PC-9 (cell line): ENCODE results near the gene REEP6.

Experiments used
- CTCF ChIP-seq: fragments of 200-600 bp; sonication (generic); conservative IDR thresholded peaks from 2 replicates; pipeline ENCODE4 v1.6.1; 2017; ENCODE audit warnings: mixed run types, antibody characterized with exemption, mild to moderate bottlenecking, moderate library complexity
- EZH2 ChIP-seq: fragments of 200-600 bp; sonication (generic); IDR thresholded peaks from 2 replicates; pipeline ENCODE4 v1.8.0; 2017; ENCODE audit warnings: antibody characterized with exemption, low read depth

- TF ChIP-seq CTCF (no peak), EZH2 (no peak)
These were observed 37.2 kb upstream of the REEP6 start for GRCh38 chr19:1453525-1454364.
